Fibroblast of lung (primary cell): ENCODE results near the gene TRPM5.

Experiments used
- EZH2 ChIP-seq: IDR thresholded peaks from 2 replicates; pipeline ENCODE4 v1.5.1; 2012; ENCODE audit warnings: low read length, control low read depth, mild to moderate bottlenecking; ENCODE audit errors: missing control alignments
- TF ChIP-seq, protein P1 (sequence below), 2 donors: IDR thresholded peaks in 1 of 2; conservative IDR thresholded peaks in 1 of 2; 1 replicate in 1 of 2; 2 replicates in 1 of 2; pipeline ENCODE4 v1.5.1; 2011 to 2012; ENCODE audit warnings: low read length in 2 of 2, control low read depth in 1 of 2, inconsistent platforms in 1 of 2, low read depth in 1 of 2, mild to moderate bottlenecking in 1 of 2

DNA sequence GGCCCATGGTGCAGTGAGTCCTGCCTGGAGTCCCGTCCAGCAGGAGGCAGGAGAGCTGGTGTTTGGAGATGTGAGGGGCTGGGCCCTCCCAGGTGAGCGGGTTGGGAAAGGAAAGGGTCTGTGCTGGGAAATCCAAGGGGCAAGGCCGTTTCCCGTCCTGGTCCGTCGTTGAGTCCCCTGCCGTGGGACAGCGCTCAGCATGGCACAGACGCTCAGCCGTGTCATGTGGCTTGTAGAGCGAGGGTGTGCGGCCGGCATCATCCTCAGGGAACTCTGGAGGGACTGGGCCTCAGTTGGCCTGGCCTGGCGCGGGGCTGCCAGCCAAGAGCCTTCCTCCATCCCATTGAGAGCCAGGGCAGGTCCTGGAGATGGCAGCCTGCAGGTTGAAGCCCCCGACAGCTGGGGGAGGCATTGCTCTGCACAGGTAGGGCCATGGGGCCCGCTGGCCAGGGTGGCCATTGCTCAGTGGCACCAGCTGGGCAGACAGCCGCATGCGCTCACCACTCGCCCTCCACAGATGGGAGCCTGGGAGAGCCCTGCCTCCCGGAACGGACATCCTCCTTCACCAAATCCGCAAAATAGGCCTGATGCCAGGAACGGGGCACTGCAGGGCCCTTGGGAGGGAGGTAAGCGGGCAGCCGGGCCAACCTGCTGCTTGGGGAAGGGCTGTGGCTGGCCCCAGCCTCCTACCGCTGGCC is 29.2 kb upstream of the TRPM5 start:
- TF ChIP-seq, protein P1, sequence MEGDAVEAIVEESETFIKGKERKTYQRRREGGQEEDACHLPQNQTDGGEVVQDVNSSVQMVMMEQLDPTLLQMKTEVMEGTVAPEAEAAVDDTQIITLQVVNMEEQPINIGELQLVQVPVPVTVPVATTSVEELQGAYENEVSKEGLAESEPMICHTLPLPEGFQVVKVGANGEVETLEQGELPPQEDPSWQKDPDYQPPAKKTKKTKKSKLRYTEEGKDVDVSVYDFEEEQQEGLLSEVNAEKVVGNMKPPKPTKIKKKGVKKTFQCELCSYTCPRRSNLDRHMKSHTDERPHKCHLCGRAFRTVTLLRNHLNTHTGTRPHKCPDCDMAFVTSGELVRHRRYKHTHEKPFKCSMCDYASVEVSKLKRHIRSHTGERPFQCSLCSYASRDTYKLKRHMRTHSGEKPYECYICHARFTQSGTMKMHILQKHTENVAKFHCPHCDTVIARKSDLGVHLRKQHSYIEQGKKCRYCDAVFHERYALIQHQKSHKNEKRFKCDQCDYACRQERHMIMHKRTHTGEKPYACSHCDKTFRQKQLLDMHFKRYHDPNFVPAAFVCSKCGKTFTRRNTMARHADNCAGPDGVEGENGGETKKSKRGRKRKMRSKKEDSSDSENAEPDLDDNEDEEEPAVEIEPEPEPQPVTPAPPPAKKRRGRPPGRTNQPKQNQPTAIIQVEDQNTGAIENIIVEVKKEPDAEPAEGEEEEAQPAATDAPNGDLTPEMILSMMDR (conservative IDR thresholded peaks at IDR 0.05 in 1 of 2, IDR thresholded peaks at IDR 0.05 in 1 of 2; ENCODE audit: low read depth in 1 of 2, low read length in 2 of 2) = no peak
- TF ChIP-seq EZH2 = no peak
